ENCODE measurements around the gene DPP3. TPM values are rescaled to one million over a fixed set of nuclear protein-coding genes. Genes with fewer than 3 reads are reported as not detected.

DPP3 gene
- total RNA-seq, 1 experiment from 2014 or later, result 55.6 TPM

DNA sequence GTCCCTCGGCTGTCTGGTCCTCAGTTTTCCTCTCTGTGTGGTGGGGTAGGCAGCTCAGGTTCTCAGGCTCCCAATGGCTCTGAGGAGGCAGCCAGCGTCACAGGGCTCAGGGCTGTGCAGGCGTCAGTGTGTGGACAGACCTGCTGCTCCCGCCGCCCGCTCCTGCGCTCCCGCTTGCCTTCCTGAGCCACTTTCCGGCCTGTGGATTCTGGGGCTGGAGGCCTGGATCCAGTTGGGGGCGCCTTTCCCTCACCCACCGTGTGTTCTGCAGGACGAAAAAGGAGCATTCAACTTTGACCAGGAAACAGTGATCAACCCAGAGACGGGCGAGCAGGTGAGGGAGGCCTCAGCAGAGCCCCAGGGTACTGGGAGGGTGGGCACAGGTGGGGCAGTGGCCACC, 14.7 kb downstream of the DPP3 start:
- ChIA-PET POLR2A (no interaction called here), RAD21 (ENCODE audit: low non-redundant PET in 1 of 2, low total read pairs in 2 of 2, uncharacterized antibody in 2 of 2, unreplicated experiment in 2 of 2) (no interaction called here), CTCF (no interaction called here)
- TF ChIP-seq RAD21 (IDR thresholded peaks at IDR 0.05; ENCODE audit: low read depth), result peak; percentile 25; the same call in 1 of the 2 replicates
- TF ChIP-seq, protein P1, sequence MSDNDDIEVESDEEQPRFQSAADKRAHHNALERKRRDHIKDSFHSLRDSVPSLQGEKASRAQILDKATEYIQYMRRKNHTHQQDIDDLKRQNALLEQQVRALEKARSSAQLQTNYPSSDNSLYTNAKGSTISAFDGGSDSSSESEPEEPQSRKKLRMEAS (IDR thresholded peaks at IDR 0.05), result no peak
- TF ChIP-seq, protein P2, sequence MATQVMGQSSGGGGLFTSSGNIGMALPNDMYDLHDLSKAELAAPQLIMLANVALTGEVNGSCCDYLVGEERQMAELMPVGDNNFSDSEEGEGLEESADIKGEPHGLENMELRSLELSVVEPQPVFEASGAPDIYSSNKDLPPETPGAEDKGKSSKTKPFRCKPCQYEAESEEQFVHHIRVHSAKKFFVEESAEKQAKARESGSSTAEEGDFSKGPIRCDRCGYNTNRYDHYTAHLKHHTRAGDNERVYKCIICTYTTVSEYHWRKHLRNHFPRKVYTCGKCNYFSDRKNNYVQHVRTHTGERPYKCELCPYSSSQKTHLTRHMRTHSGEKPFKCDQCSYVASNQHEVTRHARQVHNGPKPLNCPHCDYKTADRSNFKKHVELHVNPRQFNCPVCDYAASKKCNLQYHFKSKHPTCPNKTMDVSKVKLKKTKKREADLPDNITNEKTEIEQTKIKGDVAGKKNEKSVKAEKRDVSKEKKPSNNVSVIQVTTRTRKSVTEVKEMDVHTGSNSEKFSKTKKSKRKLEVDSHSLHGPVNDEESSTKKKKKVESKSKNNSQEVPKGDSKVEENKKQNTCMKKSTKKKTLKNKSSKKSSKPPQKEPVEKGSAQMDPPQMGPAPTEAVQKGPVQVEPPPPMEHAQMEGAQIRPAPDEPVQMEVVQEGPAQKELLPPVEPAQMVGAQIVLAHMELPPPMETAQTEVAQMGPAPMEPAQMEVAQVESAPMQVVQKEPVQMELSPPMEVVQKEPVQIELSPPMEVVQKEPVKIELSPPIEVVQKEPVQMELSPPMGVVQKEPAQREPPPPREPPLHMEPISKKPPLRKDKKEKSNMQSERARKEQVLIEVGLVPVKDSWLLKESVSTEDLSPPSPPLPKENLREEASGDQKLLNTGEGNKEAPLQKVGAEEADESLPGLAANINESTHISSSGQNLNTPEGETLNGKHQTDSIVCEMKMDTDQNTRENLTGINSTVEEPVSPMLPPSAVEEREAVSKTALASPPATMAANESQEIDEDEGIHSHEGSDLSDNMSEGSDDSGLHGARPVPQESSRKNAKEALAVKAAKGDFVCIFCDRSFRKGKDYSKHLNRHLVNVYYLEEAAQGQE (IDR thresholded peaks at IDR 0.05; ENCODE audit: low read depth), result no peak
- Histone ChIP-seq H3K27ac (ENCODE audit: low read depth, low read length) (no peak overlapping the region), H4K20me1 (ENCODE audit: insufficient read depth) (no peaks in the 10 kb centered on the region), H3K4me3 (replicated peaks in 1 of 2; ENCODE audit: low read depth in 1 of 2, low read length in 2 of 2) (no peak overlapping the region), H3K9me2 (ENCODE audit: insufficient read depth) (no peaks in the 10 kb centered on the region), H3K9ac (ENCODE audit: low read length) (no peak overlapping the region), H3K4me2 (ENCODE audit: low read length) (no peak overlapping the region), H3K4me1 (ENCODE audit: control insufficient read depth in 1 of 2, insufficient read depth in 2 of 2, low read length in 2 of 2) (no peaks in the 10 kb centered on the region), H3K36me3 (ENCODE audit: control insufficient read depth in 1 of 2, insufficient read depth in 2 of 2, low read length in 2 of 2) (peaks cover 0 to 4% of the 10 kb centered on the region in 2 experiments; a peak in 1 of 4 replicates), H2AFZ (ENCODE audit: low read depth, low read length, poor library complexity, severe bottlenecking) (no peak overlapping the region), H3K9me3 (ENCODE audit: control insufficient read depth in 1 of 2, insufficient read depth in 1 of 2, low read depth in 1 of 2, low read length in 2 of 2) (no peaks in the 10 kb centered on the region), H3K79me2 (ENCODE audit: insufficient read depth, low read length) (no peaks in the 10 kb centered on the region), H3K27me3 (ENCODE audit: insufficient read depth, low read length) (no peaks in the 10 kb centered on the region)
- no peak for DNase-seq (ENCODE audit: low read depth, low spot score)
- no TSS peak for BruUV-seq (replicated peaks)
- ATAC-seq, result 0 out of 2 replicates have a peak, but pooled peaks have one; percentile 16
- intact Hi-C loops (cut with micrococcal nuclease), result no loop called here

DNA sequence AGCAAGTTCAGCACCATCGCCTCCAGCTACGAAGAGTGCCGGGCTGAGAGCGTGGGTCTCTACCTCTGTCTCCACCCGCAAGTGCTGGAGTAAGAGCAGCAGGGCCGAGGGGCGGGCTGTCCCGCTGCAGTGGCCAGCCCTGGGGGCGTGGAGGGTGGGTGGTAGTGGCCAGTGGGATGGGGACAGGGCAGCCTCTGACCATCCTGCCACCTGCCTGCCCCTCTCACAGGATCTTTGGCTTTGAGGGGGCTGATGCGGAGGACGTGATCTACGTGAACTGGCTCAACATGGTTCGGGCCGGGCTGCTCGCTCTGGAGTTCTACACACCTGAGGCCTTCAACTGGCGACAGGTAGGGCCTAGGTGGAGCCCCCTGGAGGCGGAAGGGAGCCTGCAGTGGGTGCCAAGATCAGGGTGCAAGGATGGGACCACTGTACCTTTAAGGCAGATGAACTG, 15.2 kb downstream of the DPP3 start:
- intact Hi-C loops (cut with micrococcal nuclease), result no loop called here
- BruUV-seq (replicated peaks), result no TSS peak
- Histone ChIP-seq H3K27me3 (ENCODE audit: insufficient read depth, low read length) (no peaks in the 10 kb centered on the region), H2AFZ (ENCODE audit: low read depth, low read length, poor library complexity, severe bottlenecking) (no peak overlapping the region), H3K4me1 (ENCODE audit: control insufficient read depth in 1 of 2, insufficient read depth in 2 of 2, low read length in 2 of 2) (no peaks in the 10 kb centered on the region), H3K9me2 (ENCODE audit: insufficient read depth) (no peaks in the 10 kb centered on the region), H3K4me3 (replicated peaks in 1 of 2; ENCODE audit: low read depth in 1 of 2, low read length in 2 of 2) (no peak overlapping the region), H3K9ac (ENCODE audit: low read length) (no peak overlapping the region), H4K20me1 (ENCODE audit: insufficient read depth) (no peaks in the 10 kb centered on the region), H3K27ac (ENCODE audit: low read depth, low read length) (no peak overlapping the region), H3K36me3 (ENCODE audit: control insufficient read depth in 1 of 2, insufficient read depth in 2 of 2, low read length in 2 of 2) (peaks cover 0 to 4% of the 10 kb centered on the region in 2 experiments; a peak in 1 of 4 replicates), H3K9me3 (ENCODE audit: control insufficient read depth in 1 of 2, insufficient read depth in 1 of 2, low read depth in 1 of 2, low read length in 2 of 2) (no peaks in the 10 kb centered on the region), H3K79me2 (ENCODE audit: insufficient read depth, low read length) (no peaks in the 10 kb centered on the region), H3K4me2 (ENCODE audit: low read length) (no peak overlapping the region)
- ChIA-PET RAD21 (ENCODE audit: low non-redundant PET in 1 of 2, low total read pairs in 2 of 2, uncharacterized antibody in 2 of 2, unreplicated experiment in 2 of 2) (no interaction called here), POLR2A (no interaction called here), CTCF (no interaction called here)
- peak; percentile 65 for ATAC-seq
- TF ChIP-seq, protein P3, sequence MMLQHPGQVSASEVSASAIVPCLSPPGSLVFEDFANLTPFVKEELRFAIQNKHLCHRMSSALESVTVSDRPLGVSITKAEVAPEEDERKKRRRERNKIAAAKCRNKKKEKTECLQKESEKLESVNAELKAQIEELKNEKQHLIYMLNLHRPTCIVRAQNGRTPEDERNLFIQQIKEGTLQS (IDR thresholded peaks at IDR 0.05), result no peak
- TF ChIP-seq, protein P4, sequence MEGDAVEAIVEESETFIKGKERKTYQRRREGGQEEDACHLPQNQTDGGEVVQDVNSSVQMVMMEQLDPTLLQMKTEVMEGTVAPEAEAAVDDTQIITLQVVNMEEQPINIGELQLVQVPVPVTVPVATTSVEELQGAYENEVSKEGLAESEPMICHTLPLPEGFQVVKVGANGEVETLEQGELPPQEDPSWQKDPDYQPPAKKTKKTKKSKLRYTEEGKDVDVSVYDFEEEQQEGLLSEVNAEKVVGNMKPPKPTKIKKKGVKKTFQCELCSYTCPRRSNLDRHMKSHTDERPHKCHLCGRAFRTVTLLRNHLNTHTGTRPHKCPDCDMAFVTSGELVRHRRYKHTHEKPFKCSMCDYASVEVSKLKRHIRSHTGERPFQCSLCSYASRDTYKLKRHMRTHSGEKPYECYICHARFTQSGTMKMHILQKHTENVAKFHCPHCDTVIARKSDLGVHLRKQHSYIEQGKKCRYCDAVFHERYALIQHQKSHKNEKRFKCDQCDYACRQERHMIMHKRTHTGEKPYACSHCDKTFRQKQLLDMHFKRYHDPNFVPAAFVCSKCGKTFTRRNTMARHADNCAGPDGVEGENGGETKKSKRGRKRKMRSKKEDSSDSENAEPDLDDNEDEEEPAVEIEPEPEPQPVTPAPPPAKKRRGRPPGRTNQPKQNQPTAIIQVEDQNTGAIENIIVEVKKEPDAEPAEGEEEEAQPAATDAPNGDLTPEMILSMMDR (IDR thresholded peaks at IDR 0.05 in 2 of 3, conservative IDR thresholded peaks at IDR 0.05 in 1 of 3; ENCODE audit: borderline replicate concordance in 1 of 3, insufficient read depth in 1 of 3, low read depth in 2 of 3, low read length in 2 of 3), result peak in 2 of 3 experiments; percentile 50 to 61; a peak in 4 of 6 replicates
- DNase-seq (ENCODE audit: low read depth, low spot score), result no peak
